Stimulated activated CD8-positive, alpha-beta memory T cell treated with anti-CD3 and anti-CD28 coated beads, Interleukin-4, amount 100 ng/mL, for 1 hour (primary cell): ENCODE measurements around the gene PIERCE2.
"Not testable (repeated sequence)": the region's sequence is repeated elsewhere in the genome, so short reads cannot be mapped to it uniquely, and the experiment has no call there.

Experiments
- DNase-seq, 2 donors: peaks; one replicate each; pipeline ENCODE4 v3.0.0-alpha.2; 2020; ENCODE audit warnings: low read depth in 2 of 2, low spot score in 1 of 2

PIERCE2 gene, protein sequence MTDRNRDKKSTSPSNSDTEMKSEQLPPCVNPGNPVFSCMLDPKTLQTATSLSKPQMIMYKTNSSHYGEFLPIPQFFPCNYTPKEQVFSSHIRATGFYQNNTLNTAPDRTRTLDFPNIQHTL

DNA sequence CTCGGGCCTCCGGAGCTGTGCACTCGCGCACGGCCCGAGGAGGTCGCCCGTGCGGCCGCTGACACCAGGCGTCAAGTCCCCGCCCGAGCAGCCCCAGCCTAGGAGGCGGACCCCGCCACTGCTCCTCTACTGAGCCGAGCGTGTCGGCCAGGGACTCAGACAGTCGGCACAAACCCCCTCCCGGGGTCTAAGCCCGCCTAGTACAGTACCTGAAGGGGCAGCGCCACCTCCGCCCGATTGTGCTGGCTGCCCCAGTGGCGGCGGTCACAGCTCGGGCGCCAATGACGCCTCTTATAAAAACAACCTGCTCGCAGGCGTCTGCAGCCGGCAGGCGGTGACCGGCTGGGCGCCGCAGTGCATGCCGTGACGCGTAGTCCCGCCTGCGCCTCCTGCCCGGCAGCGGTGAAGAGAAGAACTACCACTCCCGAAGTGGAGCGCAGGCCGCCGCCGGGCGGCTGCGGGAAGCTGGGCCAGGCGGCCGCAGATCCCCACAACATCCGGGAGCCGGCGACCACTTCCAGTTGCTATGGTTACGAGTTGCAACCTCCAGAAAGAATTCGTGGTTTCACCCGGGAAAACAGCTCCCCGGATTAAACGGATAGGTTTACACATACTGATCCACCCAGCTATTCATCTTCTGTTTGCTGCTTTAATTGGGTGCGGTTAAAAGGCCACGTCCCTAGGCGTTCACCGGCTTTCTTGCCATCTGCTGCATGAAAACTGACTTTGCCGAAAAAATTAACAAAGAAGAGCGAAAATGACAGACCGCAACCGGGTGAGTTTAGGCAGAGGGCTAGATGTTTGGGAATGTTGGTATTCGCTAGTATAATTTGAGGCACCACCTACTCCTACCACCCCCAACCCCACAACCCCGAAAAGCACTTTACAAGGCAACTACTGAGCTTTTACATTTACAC is at the start of gene PIERCE2, which contains the start of gene CCPG1:
Gene PIERCE2, plus strand, starts transcription at position 484 of the 917 bp plus-strand sequence. Its CDS starts 274 bp downstream, at position 758.
Gene CCPG1, minus strand, starts transcription at position 348 of the 917 bp plus-strand sequence. CDS start 18,935 bp downstream, outside the sequence.
- DNase-seq, result peak; percentile 67 to 69

DNA sequence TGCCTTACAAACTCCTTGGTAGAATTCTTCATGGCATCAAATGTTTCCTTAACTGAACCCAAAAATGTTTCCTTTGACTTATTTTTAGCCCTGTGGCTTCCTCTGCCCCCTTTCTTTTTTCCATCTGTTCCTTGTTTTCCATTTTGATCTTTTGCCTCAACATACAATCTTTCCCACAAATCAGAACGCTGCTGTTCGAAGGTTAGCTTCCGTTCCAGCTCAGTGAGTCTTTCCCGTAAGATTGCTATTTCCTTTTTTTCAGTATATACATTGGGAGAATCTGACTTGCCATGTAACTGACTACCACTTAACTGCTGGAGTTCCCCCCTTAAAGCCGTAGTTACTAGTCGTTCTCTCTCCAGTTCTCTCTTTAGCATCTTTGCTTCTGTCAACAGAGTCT is 48.0 kb upstream of the PIERCE2 start:
- no peak for DNase-seq

DNA sequence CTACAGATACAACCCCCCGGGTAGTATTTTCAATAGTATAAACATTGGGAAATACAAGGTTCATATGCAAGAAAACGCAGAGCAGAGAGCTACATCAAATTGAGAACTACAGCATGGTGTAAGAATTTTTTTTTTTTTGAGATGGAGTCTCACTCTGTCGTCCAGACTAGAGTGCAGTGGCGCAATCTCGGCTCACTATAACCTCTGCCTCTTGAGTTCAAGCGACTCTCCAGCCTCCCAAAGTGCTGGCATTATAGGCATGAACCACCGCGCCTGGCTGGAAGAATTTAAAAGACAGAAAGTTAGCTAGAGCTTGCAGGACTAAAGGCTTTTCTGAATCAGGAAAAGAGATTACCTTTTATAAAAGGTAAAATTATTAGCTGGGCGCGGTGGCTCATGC is 47.2 kb upstream of the PIERCE2 start:
- no peak for DNase-seq

DNA sequence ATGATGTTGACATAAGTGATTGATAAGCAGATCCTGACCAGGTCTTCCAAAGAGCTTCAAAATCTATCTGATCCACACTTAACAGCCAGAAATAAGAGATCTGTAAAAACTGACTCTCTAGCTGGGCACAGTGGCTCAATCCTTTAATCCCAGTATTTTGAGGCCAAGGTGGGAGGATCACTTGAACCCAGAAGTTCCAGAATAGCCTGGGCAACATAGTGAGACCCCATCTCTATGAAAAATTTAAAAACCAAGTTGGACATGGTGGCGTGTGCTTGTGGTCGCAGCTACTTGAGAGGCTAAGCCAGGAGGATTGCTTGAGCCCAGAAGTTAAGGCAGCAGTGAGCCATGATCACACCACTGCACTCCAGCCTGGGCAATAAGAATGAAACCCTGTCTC is 45.7 kb upstream of the PIERCE2 start:
- no peak for DNase-seq

DNA sequence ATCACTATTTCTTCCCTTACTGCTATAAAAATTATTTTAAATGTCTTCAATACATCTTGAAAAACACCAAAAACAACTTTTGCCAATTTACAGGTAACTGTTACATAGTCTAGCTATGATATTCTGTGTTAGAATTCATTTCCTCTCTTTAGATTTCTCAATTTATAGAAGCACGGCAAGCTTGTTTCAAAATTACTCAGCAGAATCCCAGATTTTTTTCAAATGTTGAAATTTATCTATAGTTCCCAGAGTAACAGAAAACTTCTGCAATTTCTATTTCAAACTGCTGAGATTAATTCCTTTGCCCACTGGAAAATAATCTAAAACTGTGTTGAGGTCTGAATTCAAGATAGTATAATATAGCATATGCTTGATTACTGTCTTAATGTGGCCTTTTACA is 41.3 kb upstream of the PIERCE2 start:
- DNase-seq, result no peak

DNA sequence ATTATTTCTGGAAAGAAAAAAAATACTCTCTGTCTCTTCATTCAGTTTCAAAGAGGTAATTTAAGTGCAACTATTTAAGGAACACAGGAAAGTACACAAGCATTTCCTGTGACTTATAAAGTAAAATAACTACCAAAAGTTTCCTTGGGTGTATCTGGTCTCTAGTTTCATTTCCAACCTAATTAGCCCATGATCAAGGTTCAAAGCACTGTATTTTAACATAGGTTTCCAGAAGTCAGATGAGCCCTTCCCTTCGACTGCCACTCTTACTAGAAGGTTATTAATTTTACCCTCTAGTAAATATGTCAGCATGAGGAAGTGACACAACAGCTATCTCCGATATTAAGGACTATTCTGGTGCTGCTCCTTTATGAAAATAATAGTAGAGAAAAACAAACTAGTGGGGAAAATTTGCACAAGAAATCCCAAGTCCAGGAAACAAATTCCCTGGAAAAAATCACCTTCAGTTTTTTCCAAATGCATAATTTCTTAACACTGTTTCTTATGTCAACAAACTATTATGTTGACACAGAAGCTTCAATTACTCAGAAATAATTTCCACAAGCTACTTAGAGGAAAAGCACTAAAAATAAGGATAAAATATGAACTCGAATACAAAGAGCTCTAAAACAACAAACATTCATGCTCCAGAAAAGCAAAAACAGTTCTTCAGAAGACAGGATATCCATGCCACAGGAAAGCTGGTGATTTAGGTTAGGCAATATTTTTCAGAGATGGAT is 35.4 kb upstream of the PIERCE2 start:
- no peak for DNase-seq

DNA sequence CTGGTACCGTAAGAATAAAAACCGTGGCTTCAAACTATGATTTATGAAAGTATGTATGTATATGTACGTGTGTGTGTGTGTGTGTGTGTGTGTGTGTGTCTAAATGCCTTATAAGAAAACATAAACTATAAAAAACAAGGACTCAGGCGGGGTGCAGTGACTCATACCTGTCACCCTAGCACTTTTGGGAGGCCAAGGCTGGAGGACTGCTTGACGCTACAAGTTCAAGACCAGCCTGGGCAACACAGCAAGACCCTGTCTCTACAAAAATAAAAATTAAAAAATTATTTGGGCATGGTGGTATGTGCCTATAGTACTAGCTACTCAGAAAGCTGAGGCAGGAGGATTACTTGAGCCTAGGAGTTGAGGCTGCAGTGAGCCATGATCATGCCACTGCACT is 29.2 kb upstream of the PIERCE2 start:
- no peak for DNase-seq

DNA sequence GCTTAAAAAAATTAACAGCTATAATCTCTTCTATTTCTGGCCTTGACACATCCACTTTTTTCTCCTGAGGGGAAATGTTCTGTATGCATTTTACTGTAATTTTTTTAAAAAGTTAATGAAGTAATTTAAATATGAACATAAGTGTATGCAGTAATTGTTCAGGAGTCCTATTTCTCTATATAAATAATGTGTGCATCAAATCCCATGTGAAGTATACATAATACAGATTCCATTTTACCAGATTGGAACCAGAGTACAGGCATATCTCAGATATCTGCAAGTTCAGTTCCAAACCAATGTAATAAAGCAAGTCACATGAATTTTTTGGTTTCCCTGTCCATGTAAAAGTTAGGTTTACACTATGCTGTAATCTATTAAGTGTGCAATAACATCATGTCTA is 26.7 kb upstream of the PIERCE2 start:
- DNase-seq, result no peak

DNA sequence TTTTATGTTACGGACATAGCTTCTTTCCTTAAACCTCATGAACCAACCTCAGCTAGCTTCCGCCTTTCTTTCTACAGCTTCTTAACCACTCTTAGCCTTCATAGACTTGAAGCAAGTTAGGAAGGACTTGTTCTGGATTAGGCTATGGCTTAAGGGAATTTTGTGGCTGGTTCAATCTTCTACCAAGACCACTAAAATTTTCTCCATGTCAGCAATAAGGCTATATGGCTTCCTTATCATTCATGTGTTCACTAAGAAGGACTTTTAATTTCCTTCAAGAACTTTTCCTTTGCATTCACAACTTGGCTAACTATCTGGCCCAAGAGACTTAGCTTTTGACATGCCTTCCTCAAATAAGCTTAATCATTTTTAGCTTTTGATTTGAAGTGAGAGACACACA is 24.6 kb upstream of the PIERCE2 start:
- no peak for DNase-seq

DNA sequence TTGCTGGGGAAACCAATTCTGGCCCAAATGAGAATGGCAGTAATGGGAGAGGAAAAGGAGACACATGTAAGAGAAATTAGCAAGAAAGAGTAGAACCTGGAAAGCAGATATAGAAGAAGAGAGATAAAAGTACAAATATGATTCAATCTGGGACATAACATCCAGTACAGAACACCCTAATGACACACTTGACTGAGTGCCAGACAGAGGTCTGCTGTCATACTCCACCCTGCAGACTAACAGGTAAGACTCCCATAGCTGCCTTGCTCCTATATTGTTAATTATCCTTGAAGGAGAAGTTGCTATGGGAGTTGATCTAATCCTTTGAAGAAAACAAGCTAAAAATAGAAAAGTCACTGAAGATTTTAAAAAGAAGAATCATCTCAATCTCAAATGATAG is 21.3 kb upstream of the PIERCE2 start:
- DNase-seq, result no peak

DNA sequence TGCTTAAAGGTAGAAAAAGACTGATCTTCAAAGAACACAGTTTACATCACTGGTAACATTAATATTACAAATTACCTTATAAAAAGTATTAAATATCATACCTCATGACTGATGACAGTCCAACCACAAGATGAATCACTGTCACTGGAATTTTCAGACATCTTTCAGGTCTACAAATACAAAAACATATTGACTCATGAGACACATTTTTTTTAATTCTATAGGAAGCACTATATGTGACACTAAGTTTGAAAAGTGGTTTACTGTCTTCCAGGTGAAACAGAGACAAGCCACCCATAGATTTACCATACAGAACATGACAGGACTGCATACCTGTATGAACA is 19.1 kb upstream of the PIERCE2 start:
- no peak for DNase-seq

DNA sequence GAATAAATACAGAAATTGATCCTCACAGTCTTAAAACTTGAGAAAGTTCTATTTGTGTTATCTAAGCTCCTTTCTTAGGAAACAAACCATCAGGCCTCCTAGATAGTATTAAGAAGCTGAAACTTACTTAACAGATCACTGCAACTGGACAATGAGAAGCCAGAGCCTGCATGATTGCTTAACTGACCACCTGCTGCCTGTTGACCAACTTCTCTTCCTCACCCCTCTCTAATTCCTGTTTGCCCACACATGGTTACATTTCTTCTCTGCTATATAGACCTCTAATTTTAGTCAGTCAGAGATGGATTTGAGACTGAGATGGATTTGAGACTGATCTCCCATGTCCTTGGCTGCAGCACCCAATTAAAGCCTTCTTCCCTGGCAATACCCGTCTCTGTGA is 13.6 kb upstream of the PIERCE2 start:
- no peak for DNase-seq

DNA sequence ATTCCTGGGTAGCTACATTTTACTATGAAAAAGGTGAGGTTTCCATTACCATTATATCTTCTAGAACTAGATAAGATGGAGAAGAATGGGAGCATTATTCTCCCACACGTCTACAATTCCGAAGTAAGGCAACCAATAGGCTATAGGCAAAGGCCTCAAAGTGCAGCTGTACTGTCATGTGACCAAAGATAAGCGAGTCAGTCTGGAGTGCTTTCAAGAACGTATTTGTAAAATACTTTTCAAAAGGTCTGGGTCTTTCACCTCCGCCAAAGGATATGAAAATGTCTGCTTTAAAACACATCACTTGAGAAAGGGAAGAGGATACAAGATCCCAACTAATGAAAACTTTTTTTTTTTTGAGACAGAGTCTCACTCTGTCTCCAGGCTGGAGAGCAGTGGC is 10.1 kb upstream of the PIERCE2 start:
- no peak for DNase-seq

DNA sequence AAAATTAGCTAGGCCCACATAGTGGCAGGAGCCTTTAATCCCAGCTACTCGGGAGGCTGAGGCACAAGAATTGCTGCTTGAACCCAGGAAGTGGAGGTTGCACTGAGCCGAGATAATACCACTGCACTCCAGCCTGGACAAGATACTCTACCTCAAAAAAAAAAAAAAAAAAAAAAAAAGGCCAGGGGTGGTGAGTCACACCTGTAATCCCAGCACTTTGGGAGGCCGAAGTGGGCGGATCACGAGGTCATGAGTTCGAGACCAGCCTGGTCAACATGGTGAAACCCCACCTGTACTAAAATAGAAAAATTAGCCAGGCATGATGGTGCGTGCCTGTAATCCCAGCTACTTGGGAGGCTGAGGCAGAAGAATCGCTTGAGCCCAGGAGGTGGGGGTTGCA is 8.2 kb upstream of the PIERCE2 start:
- DNase-seq, result not testable (repeated sequence)

DNA sequence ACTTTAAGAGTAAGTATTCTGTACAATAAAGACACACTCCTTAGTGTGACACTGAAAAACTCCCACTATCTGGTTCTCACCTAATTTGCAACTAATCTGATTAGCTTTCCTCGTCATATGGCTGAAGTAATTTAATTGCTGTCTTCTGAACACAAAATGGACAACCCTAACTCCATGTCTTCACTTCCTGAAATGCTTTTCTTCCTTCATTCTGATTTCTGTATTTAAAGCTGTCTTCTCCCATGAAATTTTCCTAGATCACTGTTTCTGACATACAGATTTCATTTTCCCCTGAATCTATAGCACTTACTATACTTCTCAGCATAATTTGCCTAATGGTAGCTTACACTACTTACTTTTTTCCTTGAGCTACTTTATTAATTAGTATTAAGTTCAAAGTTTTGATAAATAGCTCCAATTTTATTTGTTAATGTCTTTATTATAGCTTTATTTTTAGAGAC is 6.5 kb upstream of the PIERCE2 start:
- no peak for DNase-seq

DNA sequence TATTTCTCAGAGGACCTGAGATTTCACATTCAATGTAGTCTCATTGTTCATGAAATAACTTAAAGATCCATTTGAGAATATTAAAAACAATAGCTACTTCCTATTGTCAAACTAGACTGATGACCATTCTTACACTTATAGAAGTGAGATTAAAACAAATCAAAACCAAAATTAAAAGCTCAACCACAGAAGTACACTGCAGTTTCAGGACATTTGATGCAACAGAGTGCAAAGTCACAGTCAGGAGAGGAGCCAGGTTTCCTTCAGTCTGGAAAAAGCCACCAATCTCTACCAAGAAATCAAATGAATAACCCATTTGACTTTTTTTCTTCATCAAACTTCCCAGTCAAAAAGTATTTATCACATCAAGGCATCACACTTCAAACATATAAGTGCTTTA is 5.6 kb upstream of the PIERCE2 start:
- DNase-seq, result no peak

DNA sequence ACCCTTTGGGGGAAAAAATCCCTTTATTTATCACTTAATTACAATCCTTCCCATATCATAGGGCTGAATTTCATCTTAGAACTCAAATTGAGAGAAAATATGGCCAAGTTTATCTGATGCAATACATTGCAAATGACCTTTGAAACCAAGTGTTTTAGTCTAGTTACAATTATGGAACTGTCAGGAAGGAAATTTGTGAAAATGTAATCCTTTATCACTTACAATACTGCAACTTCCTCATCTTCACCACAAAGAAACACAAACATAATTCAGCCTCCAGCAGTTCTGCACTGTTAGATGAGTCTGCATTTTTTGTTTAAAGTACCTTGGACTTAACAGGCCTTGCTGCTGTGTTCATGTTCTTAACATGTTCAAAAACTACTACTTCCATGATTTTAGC is 4.8 kb upstream of the PIERCE2 start:
- no peak for DNase-seq

DNA sequence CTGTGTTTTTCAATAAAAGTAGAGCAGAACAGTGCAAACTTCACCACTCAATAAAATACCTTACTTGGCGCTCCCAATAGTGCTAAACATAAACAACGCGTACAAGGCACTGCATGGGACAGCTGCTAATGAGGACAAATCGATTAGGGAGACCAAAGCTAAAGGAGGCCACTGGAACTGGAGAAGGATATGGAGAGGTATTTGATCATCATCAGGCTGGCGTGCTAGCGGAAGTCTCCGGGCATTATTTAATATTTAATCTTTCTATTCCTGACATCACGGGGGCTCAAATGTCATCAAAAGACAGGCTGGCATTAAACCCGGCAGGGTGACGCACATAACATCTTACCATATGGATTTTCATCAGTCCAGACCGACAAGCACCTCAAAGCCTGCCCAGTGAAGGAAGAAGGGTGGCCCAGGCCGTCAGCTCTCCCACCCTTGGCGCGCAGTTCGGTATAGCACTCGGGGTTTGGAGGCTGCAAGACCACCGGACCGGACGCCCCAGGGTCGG is 740 bp upstream of the PIERCE2 start:
- DNase-seq, result no peak

DNA sequence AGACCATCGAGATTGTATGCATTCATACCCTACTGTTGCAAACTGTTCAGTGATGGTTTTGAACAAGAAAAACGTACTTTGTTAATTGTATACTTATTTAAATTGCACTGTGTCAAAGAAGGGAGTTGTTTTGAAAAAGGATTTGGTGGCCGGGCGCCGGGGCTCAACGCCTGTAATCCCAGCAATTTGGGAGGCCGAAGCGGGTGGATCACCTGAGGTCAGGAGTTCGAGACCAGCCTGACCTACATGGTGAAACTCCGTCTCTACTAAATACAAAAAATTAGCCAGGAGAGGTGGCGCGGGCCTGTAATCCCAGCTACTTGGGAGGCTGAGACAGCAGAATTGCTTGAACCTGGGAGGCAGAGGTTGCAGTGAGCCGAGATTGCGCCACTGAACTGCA is 681 bp downstream of the PIERCE2 start:
- not testable (repeated sequence) for DNase-seq

DNA sequence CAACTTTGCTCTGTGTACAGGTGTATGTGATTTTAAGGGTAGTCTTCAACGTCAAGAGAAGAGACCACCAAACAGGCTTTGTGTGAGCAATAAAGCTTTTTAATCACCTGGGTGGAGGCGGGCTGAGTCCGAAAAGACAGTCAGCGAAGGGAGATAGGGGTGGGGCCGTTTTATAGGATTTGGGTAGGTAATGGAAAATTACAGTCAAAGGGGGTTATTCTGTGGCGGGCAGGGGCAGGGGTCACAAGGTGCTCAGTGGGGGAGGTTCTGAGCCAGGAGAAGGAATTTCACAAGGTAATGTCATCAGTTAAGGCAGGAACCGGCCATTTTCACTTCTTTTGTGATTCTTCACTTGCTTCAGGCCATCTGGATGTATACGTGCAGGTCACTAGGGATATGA is 9.4 kb downstream of the PIERCE2 start:
- not testable (repeated sequence) for DNase-seq

DNA sequence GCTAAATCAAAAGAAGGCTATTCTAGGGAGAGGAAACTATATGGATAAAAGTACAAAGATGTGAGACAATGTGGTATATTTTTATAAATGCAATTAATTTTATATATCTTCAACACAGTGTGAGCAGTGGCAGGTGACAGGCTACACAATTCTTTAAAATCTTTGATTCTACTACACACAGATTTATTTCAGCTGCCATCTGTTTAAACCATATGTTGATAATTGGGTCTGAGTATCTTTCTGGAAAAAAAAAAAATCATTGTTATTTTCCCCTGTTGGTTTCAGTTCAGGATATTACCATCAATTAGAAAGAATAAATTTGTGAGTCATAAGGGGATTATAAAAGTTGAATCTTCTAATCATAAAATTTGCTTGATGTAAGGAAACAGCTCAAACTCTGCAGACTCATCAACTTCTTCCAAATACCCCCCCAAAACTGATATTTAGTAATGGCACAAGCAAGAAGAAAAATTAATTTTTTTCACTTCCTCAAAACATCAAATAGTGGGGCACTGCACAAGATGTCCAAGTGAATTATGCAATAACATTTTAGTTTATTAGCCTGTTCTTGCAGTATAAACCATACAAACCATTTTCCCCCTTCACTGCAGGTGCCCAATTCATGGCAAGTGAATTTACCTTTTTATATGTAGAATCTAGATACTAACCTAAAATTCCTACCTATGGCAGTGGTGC is 12.0 kb downstream of the PIERCE2 start:
- no peak for DNase-seq
